ENCODE results near the gene AWAT1. TPM values are rescaled to one million over a fixed set of nuclear protein-coding genes. Genes with fewer than 3 reads are reported as not detected.

AWAT1 gene
- total RNA-seq, 1 experiment from 2014 or later = not detected

DNA sequence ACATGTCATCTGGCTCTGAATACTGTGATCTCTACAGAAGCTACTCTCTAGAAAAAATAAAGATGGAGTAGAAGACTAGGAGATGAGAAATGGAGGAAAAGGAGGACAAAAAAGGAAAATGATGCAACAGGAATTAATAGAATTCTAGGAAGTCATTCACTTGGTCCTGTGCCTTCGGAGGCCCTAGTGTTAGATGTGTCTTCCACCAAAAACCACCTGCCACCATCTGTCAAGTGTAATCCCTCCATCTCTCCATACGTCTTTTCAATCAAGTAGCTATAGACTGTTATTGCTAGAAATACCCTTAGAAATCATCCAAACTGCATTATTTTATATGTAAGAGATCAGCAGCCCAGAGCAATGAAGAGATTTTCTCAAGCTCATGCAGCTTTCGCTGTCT is 44.6 kb downstream of the AWAT1 start:
- peaks cover 4% of the 10 kb centered on the region for H3K27me3 Mint-ChIP-seq (ENCODE audit: insufficient read depth, unreplicated experiment)
- no peak for DNase-seq
- no peaks in the 10 kb centered on the region for H3K4me1 Mint-ChIP-seq (ENCODE audit: low read depth, unreplicated experiment)
- no peaks in the 10 kb centered on the region for H3K4me1 ChIP-seq
- H3K4me3 Mint-ChIP-seq (ENCODE audit: unreplicated experiment) = no peak overlapping the region
- no TSS peak for BruUV-seq (replicated peaks)
- H3K4me3 ChIP-seq (ENCODE audit: low read depth, low read length) = no peak overlapping the region
- ChIA-PET CTCF (no interaction called here), POLR2A (no interaction called here)
- TF ChIP-seq, protein P1, sequence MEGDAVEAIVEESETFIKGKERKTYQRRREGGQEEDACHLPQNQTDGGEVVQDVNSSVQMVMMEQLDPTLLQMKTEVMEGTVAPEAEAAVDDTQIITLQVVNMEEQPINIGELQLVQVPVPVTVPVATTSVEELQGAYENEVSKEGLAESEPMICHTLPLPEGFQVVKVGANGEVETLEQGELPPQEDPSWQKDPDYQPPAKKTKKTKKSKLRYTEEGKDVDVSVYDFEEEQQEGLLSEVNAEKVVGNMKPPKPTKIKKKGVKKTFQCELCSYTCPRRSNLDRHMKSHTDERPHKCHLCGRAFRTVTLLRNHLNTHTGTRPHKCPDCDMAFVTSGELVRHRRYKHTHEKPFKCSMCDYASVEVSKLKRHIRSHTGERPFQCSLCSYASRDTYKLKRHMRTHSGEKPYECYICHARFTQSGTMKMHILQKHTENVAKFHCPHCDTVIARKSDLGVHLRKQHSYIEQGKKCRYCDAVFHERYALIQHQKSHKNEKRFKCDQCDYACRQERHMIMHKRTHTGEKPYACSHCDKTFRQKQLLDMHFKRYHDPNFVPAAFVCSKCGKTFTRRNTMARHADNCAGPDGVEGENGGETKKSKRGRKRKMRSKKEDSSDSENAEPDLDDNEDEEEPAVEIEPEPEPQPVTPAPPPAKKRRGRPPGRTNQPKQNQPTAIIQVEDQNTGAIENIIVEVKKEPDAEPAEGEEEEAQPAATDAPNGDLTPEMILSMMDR (IDR thresholded peaks at IDR 0.05; ENCODE audit: insufficient read depth in 1 of 2, low read depth in 1 of 2, low read length in 1 of 2, severe bottlenecking in 1 of 2, unreplicated experiment in 1 of 2) = no peak
- no peaks in the 10 kb centered on the region for H3K27me3 ChIP-seq (replicated peaks; ENCODE audit: control insufficient read depth, insufficient read depth, low read length)
- intact Hi-C loops (cut with micrococcal nuclease; ENCODE audit: unreplicated experiment) = no loop called here
- no peaks in the 10 kb centered on the region for H3K36me3 ChIP-seq (ENCODE audit: control insufficient read depth, insufficient read depth, low read length)
- H3K27ac Mint-ChIP-seq (ENCODE audit: unreplicated experiment) = no peak overlapping the region
- H3K36me3 Mint-ChIP-seq (ENCODE audit: insufficient read depth, unreplicated experiment) = no peaks in the 10 kb centered on the region
- H3K9me3 ChIP-seq = no peaks in the 10 kb centered on the region
- no peaks in the 10 kb centered on the region for H3K9me3 Mint-ChIP-seq (ENCODE audit: unreplicated experiment)

- ChIA-PET POLR2A (no interaction called here), CTCF (interaction anchor here (0.6 kb wide), 1 partner anchor 147 kb away, joined by 4 read pairs; the partner anchor contains the start of gene IGBP1)
- Mint-ChIP-seq H3K27ac (ENCODE audit: unreplicated experiment) (no peak overlapping the region), H3K4me3 (ENCODE audit: unreplicated experiment) (no peak overlapping the region), H3K9me3 (ENCODE audit: unreplicated experiment) (no peaks in the 10 kb centered on the region), H3K27me3 (ENCODE audit: insufficient read depth, unreplicated experiment) (peaks cover 4% of the 10 kb centered on the region), H3K36me3 (ENCODE audit: insufficient read depth, unreplicated experiment) (no peaks in the 10 kb centered on the region), H3K4me1 (ENCODE audit: low read depth, unreplicated experiment) (peaks cover 7% of the 10 kb centered on the region)
- intact Hi-C loops (cut with micrococcal nuclease; ENCODE audit: unreplicated experiment) = no loop called here
- TF ChIP-seq, protein P1 (IDR thresholded peaks at IDR 0.05; ENCODE audit: insufficient read depth in 1 of 2, low read depth in 1 of 2, low read length in 1 of 2, severe bottlenecking in 1 of 2, unreplicated experiment in 1 of 2) = no peak
- no peaks in the 10 kb centered on the region for H3K9me3 ChIP-seq
- no TSS peak for BruUV-seq (replicated peaks)
- no peaks in the 10 kb centered on the region for H3K27me3 ChIP-seq (replicated peaks; ENCODE audit: control insufficient read depth, insufficient read depth, low read length)
- H3K4me3 ChIP-seq (ENCODE audit: low read depth, low read length) = no peak overlapping the region
- DNase-seq = no peak
- H3K36me3 ChIP-seq (ENCODE audit: control insufficient read depth, insufficient read depth, low read length) = no peaks in the 10 kb centered on the region
- H3K4me1 ChIP-seq = no peaks in the 10 kb centered on the region
Observed at GRCh38 chrX:70280573-70280972, 46.1 kb downstream of the AWAT1 start.

- no peak for DNase-seq
- H3K36me3 Mint-ChIP-seq (ENCODE audit: insufficient read depth, unreplicated experiment) = no peaks in the 10 kb centered on the region
- no peak within 1 kb of the TSS for H3K27ac Mint-ChIP-seq (ENCODE audit: unreplicated experiment)
- Histone ChIP-seq H3K9me3 (no peaks in the 10 kb centered on the region), H3K4me3 (ENCODE audit: low read depth, low read length) (no peak within 1 kb of the TSS), H3K27me3 (replicated peaks; ENCODE audit: control insufficient read depth, insufficient read depth, low read length) (no peaks in the 10 kb centered on the region), H3K4me1 (no peaks in the 10 kb centered on the region), H3K36me3 (ENCODE audit: control insufficient read depth, insufficient read depth, low read length) (no peaks in the 10 kb centered on the region)
- BruUV-seq (replicated peaks) = no TSS peak
- no peak within 1 kb of the TSS for H3K4me3 Mint-ChIP-seq (ENCODE audit: unreplicated experiment)
- H3K27me3 Mint-ChIP-seq (ENCODE audit: insufficient read depth, unreplicated experiment) = peaks cover 4% of the 10 kb centered on the region
- ChIA-PET POLR2A (no interaction called here), CTCF (no interaction called here)
- peaks cover 7% of the 10 kb centered on the region for H3K4me1 Mint-ChIP-seq (ENCODE audit: low read depth, unreplicated experiment)
- TF ChIP-seq, protein P1 (IDR thresholded peaks at IDR 0.05; ENCODE audit: insufficient read depth in 1 of 2, low read depth in 1 of 2, low read length in 1 of 2, severe bottlenecking in 1 of 2, unreplicated experiment in 1 of 2) = no peak
- intact Hi-C loops (cut with micrococcal nuclease; ENCODE audit: unreplicated experiment) = no loop called here
- H3K9me3 Mint-ChIP-seq (ENCODE audit: unreplicated experiment) = no peaks in the 10 kb centered on the region
Observed at GRCh38 chrX:70281951-70282350, 47.5 kb downstream of the AWAT1 start, which contains the start of gene RAB41. RAB41 (plus strand) TSS chrX:70282172; CDS start chrX:70282218, 46 bp downstream.

Data from Caco-2 (cell line).